Caco-2 (cell line): ENCODE results near the gene OR10R2. TPM values are rescaled to one million over a fixed set of nuclear protein-coding genes. Genes with fewer than 3 reads are reported as not detected.

ENCODE experiments used
- BruUV-seq: library from RNA; stranded (reverse); fragments of 400-500 nt; replicated peaks from 2 replicates; lab custom pipeline; 2021; lab: Mats Ljungman, UMichigan
- CTCF ChIA-PET: fragments of 300-600 bp; sonication (Branson Sonifier 250); formaldehyde crosslinking; loops from one replicate; lab custom pipeline; 2022; ENCODE audit warnings: antibody characterized with exemption; lab: Charles Lee
- POLR2A ChIA-PET: fragments of 300-600 bp; sonication (Branson Sonifier 250); formaldehyde crosslinking; loops from one replicate; lab custom pipeline; 2022; ENCODE audit warnings: antibody characterized with exemption; lab: Charles Lee
- DNase-seq, 2 experiments: peaks; one replicate each; pipeline versions ENCODE4 v3.0.0 to v3.0.0-alpha.2; 2020 to 2022
- H3K27me3 ChIP-seq: replicated peaks from 2 replicates; pipeline ENCODE4 v1.6.0; 2011; ENCODE audit warnings: low read length; ENCODE audit not compliant: control insufficient read depth, insufficient read depth
- H3K36me3 ChIP-seq: 2 replicates; pipeline ENCODE4 v1.5.1; 2011; ENCODE audit warnings: low read length; ENCODE audit not compliant: control insufficient read depth, insufficient read depth
- H3K4me1 ChIP-seq: fragments of 250-450 bp; sonication (Bioruptor Pico); 2 replicates; pipeline ENCODE4 v1.5.1; 2020; ENCODE audit warnings: mild to moderate bottlenecking
- H3K4me3 ChIP-seq: 2 replicates; pipeline ENCODE4 v1.5.1; 2011; ENCODE audit warnings: low read depth, mild to moderate bottlenecking, control low read depth, low read length
- H3K9me3 ChIP-seq: fragments of 250-450 bp; sonication (Bioruptor Pico); 2 replicates; pipeline ENCODE4 v1.5.1; 2020; ENCODE audit warnings: mild to moderate bottlenecking, moderate library complexity
- H3K27ac Mint-ChIP-seq: one replicate; pipeline ENCODE4 v1.8.0; 2022; ENCODE audit warnings: mixed read lengths; ENCODE audit not compliant: unreplicated experiment
- H3K27me3 Mint-ChIP-seq: one replicate; pipeline ENCODE4 v1.8.0; 2022; ENCODE audit warnings: mixed read lengths; ENCODE audit not compliant: insufficient read depth, unreplicated experiment
- H3K36me3 Mint-ChIP-seq: one replicate; pipeline ENCODE4 v1.8.0; 2022; ENCODE audit warnings: mild to moderate bottlenecking, mixed read lengths; ENCODE audit not compliant: insufficient read depth, unreplicated experiment
- H3K4me1 Mint-ChIP-seq: one replicate; pipeline ENCODE4 v1.8.0; 2022; ENCODE audit warnings: low read depth, mixed read lengths; ENCODE audit not compliant: unreplicated experiment
- H3K4me3 Mint-ChIP-seq: one replicate; pipeline ENCODE4 v1.8.0; 2022; ENCODE audit warnings: mild to moderate bottlenecking, moderate library complexity, mixed read lengths; ENCODE audit not compliant: unreplicated experiment
- H3K9me3 Mint-ChIP-seq: one replicate; pipeline ENCODE4 v1.8.0; 2022; ENCODE audit warnings: mixed read lengths; ENCODE audit not compliant: unreplicated experiment
- intact Hi-C: fragments of 100-400 bp; cut with micrococcal nuclease; formaldehyde crosslinking; loops from one replicate; pipeline ENCODE4 v1.10.0; 2022; ENCODE audit not compliant: unreplicated experiment
- total RNA-seq: library from RNA; stranded (reverse); gene quantifications from 2 replicates; pipeline ENCODE4 v1.2.3, GENCODE V29; 2022
- TF ChIP-seq, protein P1 (sequence below), 2 experiments: fragments of 200-600 bp in 1 of 2; IDR thresholded peaks; 1 replicate in 1 of 2; 2 replicates in 1 of 2; pipeline versions ENCODE4 v1.5.1 to v1.8.0; 2011 to 2022; ENCODE audit warnings: antibody characterized with exemption in 1 of 2, control low read depth in 1 of 2, inconsistent platforms in 1 of 2, low read depth in 1 of 2, low read length in 1 of 2, mild to moderate bottlenecking in 1 of 2, moderate library complexity in 1 of 2; ENCODE audit not compliant: insufficient read depth in 1 of 2, severe bottlenecking in 1 of 2, unreplicated experiment in 1 of 2

OR10R2 gene
- total RNA-seq, 1 experiment from 2014 or later: not detected

DNA sequence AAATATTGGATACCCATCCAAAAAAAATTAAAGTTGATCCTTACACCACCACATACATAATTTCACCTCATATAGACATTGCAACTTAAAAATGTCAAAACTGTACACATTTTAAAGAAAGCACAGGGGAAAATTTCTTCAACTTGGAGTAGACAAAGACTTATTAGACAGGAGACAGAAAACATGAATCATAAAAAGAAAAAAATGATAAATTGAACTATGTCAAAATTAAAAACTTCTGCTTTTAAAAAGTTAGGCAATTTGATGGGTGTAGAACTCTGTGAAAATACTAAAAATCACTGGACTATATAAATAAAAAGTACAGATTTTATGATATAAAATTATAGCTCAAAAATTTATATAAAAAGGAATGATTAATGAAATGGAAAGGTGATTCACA is 14.8 kb upstream of the OR10R2 start:
- CTCF ChIA-PET: no interaction called here
- no peak overlapping the region for H3K4me3 Mint-ChIP-seq

DNA sequence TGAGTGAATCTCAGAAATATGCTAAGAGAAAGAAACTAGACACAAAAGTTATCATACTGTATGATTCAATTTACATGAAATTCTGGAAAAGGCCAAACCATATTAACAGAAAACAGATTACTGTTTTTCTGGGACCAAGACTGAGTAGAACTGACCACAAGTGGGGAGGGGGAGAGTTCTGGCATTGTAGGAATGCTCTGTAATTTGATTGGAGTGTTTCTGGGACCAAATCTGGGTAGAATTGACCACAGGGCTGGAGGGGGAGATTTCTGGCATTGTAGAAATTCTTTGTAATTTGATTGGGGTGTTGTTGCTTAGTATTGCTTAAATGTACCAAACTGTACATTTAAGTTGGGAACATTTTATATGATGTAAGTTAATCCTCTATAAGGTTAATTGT is 13.8 kb upstream of the OR10R2 start:
- no TSS peak for BruUV-seq
- H3K4me3 Mint-ChIP-seq: no peak overlapping the region
- POLR2A ChIA-PET: no interaction called here
- intact Hi-C loops: loop anchor here (5.0 kb wide), 1 partner anchor 224 kb away; no protein-coding TSS in a partner anchor
- H3K36me3 Mint-ChIP-seq: no peaks in the 10 kb centered on the region
- no peak overlapping the region for H3K4me3 ChIP-seq
- H3K36me3 ChIP-seq: no peaks in the 10 kb centered on the region
- H3K27me3 Mint-ChIP-seq: no peaks in the 10 kb centered on the region
- no peaks in the 10 kb centered on the region for H3K27me3 ChIP-seq
- H3K9me3 ChIP-seq: no peaks in the 10 kb centered on the region
- no peaks in the 10 kb centered on the region for H3K4me1 ChIP-seq
- CTCF ChIA-PET: no interaction called here
- H3K4me1 Mint-ChIP-seq: no peaks in the 10 kb centered on the region
- no peaks in the 10 kb centered on the region for H3K9me3 Mint-ChIP-seq
- no peak for DNase-seq
- H3K27ac Mint-ChIP-seq: no peak overlapping the region
- TF ChIP-seq, protein P1, sequence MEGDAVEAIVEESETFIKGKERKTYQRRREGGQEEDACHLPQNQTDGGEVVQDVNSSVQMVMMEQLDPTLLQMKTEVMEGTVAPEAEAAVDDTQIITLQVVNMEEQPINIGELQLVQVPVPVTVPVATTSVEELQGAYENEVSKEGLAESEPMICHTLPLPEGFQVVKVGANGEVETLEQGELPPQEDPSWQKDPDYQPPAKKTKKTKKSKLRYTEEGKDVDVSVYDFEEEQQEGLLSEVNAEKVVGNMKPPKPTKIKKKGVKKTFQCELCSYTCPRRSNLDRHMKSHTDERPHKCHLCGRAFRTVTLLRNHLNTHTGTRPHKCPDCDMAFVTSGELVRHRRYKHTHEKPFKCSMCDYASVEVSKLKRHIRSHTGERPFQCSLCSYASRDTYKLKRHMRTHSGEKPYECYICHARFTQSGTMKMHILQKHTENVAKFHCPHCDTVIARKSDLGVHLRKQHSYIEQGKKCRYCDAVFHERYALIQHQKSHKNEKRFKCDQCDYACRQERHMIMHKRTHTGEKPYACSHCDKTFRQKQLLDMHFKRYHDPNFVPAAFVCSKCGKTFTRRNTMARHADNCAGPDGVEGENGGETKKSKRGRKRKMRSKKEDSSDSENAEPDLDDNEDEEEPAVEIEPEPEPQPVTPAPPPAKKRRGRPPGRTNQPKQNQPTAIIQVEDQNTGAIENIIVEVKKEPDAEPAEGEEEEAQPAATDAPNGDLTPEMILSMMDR (IDR thresholded peaks at IDR 0.05; ENCODE audit: insufficient read depth in 1 of 2, low read depth in 1 of 2, low read length in 1 of 2, severe bottlenecking in 1 of 2, unreplicated experiment in 1 of 2): no peak

More for the DNA sequence above, 14.8 kb upstream of the OR10R2 start:
- Histone ChIP-seq H3K4me1 (no peaks in the 10 kb centered on the region), H3K36me3 (no peaks in the 10 kb centered on the region), H3K9me3 (no peaks in the 10 kb centered on the region), H3K27me3 (no peaks in the 10 kb centered on the region), H3K4me3 (no peak overlapping the region)
- no peaks in the 10 kb centered on the region for H3K36me3 Mint-ChIP-seq
- intact Hi-C loops: loop anchor here (5.0 kb wide), 1 partner anchor 225 kb away; no protein-coding TSS in a partner anchor
- H3K9me3 Mint-ChIP-seq: no peaks in the 10 kb centered on the region
- BruUV-seq: no TSS peak
- DNase-seq: no peak
- no peak overlapping the region for H3K27ac Mint-ChIP-seq
- no peaks in the 10 kb centered on the region for H3K27me3 Mint-ChIP-seq
- POLR2A ChIA-PET: no interaction called here
- H3K4me1 Mint-ChIP-seq: no peaks in the 10 kb centered on the region
- TF ChIP-seq, protein P1 (IDR thresholded peaks at IDR 0.05; ENCODE audit: insufficient read depth in 1 of 2, low read depth in 1 of 2, low read length in 1 of 2, severe bottlenecking in 1 of 2, unreplicated experiment in 1 of 2): no peak

DNA sequence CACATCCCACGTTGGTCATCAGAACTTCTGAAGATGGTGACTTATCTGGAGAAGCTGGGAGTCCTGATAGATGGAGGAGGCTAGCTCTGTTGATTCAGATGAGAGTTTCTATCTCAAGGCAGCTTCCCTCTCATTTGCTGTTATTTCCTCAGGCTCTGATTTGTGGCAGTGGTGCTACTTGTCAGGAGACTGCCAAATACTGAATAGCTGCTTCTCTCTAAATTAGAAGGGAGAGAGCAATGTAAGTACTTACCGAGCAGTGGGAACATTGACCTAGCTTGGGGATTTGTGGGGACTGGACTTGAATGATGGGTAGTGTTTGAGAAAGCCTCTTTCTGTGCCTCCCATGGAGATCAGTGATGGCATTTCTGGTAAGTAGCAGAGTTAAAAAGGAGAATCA is 10.5 kb upstream of the OR10R2 start, which contains the start of gene OR10K1:
Gene OR10K1, plus strand, starts transcription at position 301 of the 400 bp plus-strand sequence. CDS start 3,728 bp downstream, outside the sequence.
- POLR2A ChIA-PET: no interaction called here
- H3K36me3 ChIP-seq: no peaks in the 10 kb centered on the region
- Mint-ChIP-seq H3K4me1 (no peaks in the 10 kb centered on the region), H3K36me3 (no peaks in the 10 kb centered on the region), H3K9me3 (no peaks in the 10 kb centered on the region), H3K4me3 (no peak within 1 kb of the TSS), H3K27ac (no peak within 1 kb of the TSS), H3K27me3 (peaks cover 10% of the 10 kb centered on the region)
- H3K4me3 ChIP-seq: no peak within 1 kb of the TSS
- TF ChIP-seq, protein P1 (IDR thresholded peaks at IDR 0.05; ENCODE audit: insufficient read depth in 1 of 2, low read depth in 1 of 2, low read length in 1 of 2, severe bottlenecking in 1 of 2, unreplicated experiment in 1 of 2): no peak
- BruUV-seq: no TSS peak
- CTCF ChIA-PET: no interaction called here
- H3K4me1 ChIP-seq: no peaks in the 10 kb centered on the region
- H3K27me3 ChIP-seq: no peaks in the 10 kb centered on the region
- DNase-seq: no peak
- intact Hi-C loops: no loop called here
- H3K9me3 ChIP-seq: no peaks in the 10 kb centered on the region
